Limb (tissue), 2 donors: ENCODE data around the gene SLC39A11.
"Not testable (repeated sequence)": the region's sequence is repeated elsewhere in the genome, so short reads cannot be mapped to it uniquely, and the experiment has no call there.

Source experiments
- DNase-seq, 2 donors: peaks; one replicate each; pipeline ENCODE4 v3.0.0-alpha.2; 2016; ENCODE audit errors: extremely low spot score in 2 of 2

SLC39A11 gene

DNA sequence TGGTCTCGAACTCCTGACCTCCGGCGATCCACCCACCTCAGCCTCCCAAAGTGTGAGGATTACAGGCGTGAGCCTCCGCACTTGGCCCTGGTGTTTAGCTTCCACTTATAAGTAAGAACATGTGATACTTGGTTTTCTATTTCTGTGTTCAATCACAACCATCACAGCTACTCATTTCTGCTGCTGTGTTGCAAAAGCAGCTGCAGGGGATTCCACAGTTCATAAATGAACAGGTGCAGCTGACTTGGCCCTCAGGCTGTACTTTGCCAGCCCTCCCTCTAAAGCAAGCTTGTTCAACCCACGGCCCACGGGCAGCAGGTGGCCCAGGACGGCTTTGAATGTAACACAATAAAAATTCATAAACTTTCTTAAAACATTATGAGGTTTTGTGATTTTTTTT is 79.2 kb downstream of the SLC39A11 start:
- DNase-seq, result peak in 1 of 2 donors; percentile 68

GRCh38 chr17:73011016-73011486 is 81.4 kb downstream of the SLC39A11 start:
- no peak for DNase-seq

- DNase-seq, result no peak
Measured at GRCh38 chr17:73010414-73010813, 82.1 kb downstream of the SLC39A11 start.

- peak in 1 of 2 donors; percentile 3 for DNase-seq
Measured at GRCh38 chr17:73007407-73007806, 85.1 kb downstream of the SLC39A11 start.

- DNase-seq, result no peak
Measured at GRCh38 chr17:73005360-73005759, 87.1 kb downstream of the SLC39A11 start.

DNA sequence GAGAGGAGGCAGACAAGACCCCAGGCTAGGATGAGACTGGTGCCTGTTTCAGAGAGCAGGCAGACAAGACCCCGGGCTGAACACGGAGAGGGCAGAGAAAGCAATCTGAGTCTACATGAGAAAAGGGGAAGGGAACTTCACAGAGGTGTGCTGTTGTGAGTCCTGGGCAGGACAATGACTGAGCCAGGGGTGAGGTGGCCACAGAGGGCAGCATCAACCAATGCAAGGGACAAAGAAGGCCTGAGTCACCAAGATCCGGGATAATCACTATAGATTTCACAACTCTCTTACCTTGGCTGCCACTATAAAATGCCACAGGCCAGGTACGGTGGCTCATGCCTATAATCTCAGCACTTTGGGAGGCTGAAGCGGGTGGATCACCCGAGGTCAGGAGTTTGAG is 89.0 kb downstream of the SLC39A11 start:
- DNase-seq, result no peak

GRCh38 chr17:73000832-73001231 is 91.7 kb downstream of the SLC39A11 start:
- DNase-seq, result no peak

DNA sequence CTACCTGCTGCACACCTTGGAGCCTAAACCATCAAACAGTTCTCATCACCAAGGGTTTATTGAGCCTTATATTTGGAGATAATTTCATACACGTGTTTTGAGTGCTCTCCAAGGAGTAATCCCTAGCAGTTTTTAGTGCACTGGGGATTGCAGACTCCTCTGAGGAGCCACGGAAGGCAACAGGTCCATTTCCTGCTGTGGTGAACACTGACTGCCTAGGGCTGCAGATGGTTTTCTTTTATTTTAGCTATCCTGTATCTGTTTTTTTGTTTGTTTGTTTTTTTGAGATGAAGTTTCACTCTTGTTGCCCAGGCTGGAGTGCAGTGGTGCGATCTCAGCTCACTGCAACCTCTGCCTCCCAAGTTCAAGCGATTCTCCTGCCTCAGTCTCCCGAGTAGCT is 93.0 kb downstream of the SLC39A11 start:
- DNase-seq, result not testable (repeated sequence)

- no peak for DNase-seq
Measured at GRCh38 chr17:72998343-72998742, 94.1 kb downstream of the SLC39A11 start.

GRCh38 chr17:72997559-72997958 is 94.9 kb downstream of the SLC39A11 start:
- DNase-seq, result no peak

- no peak for DNase-seq
Measured at GRCh38 chr17:72996791-72997190, 95.7 kb downstream of the SLC39A11 start.

DNA sequence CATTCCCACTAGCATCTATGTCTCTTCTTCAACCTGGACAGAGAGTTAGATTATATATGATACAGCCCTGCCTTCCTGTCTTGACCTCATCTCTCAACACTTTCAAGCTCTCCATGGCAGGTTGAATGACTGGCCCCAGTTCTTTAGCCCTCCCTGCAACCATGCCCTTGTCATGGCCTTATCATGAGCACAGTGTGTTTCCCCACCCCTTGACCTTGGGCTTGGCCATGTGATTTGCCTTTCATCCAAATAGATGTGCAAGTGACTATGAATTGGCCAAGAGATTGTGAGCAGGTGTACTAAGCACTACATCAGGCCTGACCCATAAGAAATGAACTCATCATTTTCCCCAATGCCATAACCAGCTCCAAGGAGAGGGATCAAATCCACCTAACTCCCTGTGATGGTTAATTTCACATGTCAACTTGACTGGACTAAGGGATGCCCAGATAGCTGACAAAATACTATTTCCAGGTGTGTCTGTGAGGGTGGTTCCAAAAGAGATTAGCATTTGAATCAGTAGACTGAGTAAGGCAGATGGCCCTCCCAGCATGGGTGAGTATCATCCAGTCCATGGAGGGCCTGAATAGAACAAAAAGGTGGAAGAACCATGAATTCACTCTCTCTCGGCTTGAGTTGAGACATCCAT is 97.4 kb downstream of the SLC39A11 start:
- DNase-seq, result no peak

- not testable (repeated sequence) for DNase-seq
Measured at GRCh38 chr17:72992783-72993467, 99.6 kb downstream of the SLC39A11 start.

- DNase-seq, result no peak
Measured at GRCh38 chr17:72991651-72992050, 100.8 kb downstream of the SLC39A11 start.

GRCh38 chr17:72989074-72989610 is 103.3 kb downstream of the SLC39A11 start:
- DNase-seq, result no peak

DNA sequence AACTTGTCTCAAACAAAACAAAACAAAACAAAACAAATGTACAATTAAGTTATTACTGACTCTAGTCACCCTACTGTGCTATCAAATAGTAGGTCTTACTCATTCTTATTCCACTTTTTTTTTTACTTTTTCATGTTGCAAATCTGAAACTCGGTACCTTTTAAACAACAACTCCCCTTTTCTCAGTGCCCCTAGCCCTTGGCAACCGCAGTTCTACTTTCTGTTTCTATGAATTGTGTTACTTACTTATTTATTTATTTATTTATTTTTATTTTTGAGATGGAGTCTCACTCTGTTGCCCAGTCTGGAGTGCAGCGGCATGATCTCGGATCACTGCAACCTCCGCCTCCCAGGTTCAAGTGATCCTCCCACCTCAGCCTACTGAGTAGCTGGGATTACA is 104.0 kb downstream of the SLC39A11 start:
- no peak for DNase-seq

GRCh38 chr17:72987166-72987565 is 105.3 kb downstream of the SLC39A11 start:
- no peak for DNase-seq

GRCh38 chr17:72985882-72986720 is 106.4 kb downstream of the SLC39A11 start:
- peak; percentile 38 to 51 for DNase-seq

DNA sequence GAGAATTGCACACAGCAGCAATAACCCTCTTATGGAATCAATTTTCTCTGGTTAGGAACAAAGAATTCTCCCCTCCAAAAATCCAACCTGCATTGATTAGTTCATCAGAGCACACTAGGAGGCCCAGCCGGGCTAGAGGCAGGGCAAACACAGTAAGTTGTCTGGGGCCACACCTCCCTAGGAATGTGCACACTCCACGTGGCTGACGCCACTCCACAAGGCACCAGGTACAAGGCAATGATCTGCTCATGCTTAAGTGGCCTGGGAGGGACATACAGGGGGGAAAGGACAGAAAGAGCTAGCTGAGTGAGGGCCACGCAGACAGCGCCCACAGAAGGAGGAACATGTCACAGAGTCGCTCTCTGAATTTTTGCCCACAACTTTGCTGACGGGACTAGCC is 107.6 kb downstream of the SLC39A11 start:
- no peak for DNase-seq

GRCh38 chr17:72984145-72984925 is 108.2 kb downstream of the SLC39A11 start:
- no peak for DNase-seq

GRCh38 chr17:72982680-72983079 is 109.8 kb downstream of the SLC39A11 start:
- DNase-seq, result no peak
